NCI-H524 (cell line): ENCODE measurements around the gene SWAP70.
"Not testable (repeated sequence)": the region's sequence is repeated elsewhere in the genome, so short reads cannot be mapped to it uniquely, and the experiment has no call there.

Experiments used
- DNase-seq, 2 experiments: peaks; one replicate each; lab custom pipeline; 2025; lab: John Stamatoyannopoulos, UW

SWAP70 gene

DNA sequence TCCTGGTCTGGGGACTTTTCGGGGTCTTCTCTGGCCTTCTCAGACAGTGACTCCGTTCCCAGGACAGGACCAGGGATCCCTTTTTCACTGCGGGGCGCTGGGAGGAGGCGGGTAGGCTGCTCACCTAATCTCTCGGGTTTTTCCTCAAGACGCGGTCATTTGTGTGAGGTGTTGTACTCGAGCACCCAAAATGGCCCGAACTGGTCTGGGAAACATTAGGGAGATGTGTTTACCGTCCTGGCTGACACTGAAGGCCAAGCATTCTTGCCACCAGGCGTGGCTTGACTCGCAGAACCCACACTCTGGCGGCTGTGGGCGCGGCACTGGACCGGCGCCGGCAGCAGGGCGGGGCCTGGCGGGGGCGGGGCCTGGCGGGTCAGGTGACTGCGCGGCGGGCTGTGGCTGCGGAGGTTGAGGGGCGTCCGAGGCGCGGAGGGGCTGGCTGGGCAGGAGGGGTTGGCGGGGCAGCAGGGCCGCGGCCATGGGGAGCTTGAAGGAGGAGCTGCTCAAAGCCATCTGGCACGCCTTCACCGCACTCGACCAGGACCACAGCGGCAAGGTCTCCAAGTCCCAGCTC is at the start of gene SWAP70:
Gene SWAP70, plus strand, starts transcription at position 379 of the 577 bp plus-strand sequence. Its CDS starts 103 bp downstream, at position 482.
- DNase-seq: peak; percentile 53 to 69

DNA sequence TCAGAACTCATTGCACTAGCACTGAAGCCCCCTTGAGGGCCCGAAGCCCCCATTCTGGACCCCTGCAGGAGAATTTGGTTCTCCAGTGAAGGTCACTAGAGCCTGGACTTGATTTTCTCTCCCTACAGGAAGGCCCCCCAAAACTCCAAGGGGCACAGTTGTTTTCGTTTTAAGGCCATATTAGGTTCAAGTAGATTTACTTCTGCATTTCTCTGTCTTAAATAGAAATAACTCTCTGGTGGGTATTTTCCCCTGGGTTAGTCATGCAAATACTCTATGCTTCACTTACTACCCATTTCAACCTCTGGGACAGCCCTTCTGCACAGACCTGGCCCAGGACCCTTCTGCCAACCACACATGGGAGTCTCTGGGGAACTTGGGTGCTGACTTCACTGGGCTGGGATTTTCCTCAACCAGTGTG is 48.8 kb upstream of the SWAP70 start:
- no peak for DNase-seq

DNA sequence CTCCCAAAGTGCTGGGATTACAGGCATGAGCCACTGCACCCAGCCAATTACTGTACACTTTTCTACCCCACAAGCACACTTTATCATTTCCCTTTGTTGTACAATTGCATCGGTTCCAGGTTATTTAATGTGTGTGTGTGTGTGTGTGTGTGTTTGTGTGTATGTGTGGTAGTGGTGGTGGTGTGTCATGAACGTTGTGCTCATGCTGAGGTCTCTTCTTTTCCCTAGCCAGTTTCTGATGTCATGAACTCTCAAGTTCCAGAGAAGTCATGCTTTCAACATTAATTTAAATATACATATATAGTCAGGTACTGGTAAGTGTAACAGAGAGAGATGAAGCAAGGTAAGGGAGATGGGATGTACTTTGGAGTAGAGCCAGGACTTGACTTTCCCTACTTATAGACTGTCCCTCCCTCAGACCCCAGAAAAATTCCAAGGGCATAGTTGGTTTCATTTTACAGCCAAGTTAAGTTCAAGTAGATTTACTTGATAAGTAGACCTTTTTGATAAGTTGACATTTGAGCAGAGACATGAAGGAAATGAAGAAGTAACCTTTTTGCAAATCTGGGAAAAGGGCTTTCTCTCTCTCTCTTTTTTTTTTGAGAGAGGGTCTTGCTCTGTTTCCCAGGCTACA is 47.7 kb upstream of the SWAP70 start:
- no peak for DNase-seq

DNA sequence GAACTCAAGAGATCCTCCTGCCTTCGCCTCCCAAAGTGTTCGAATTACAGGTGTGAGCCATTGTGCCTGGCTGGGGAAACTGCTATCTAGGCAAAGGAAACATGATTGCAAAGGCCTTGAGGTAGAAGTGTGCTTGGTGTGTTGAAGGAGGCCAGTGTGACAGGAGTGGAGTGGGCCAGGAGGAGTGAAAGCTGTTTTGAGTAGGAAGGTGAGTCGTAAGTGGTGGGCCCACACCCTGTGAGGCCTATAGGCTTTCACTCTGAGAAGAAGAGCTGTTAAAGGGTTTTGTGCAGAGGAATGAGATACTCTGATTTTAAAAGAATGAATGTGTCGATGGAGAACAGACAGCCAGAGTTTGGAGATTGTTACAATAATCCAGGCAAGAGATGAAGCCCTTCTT is 47.0 kb upstream of the SWAP70 start:
- DNase-seq: no peak

DNA sequence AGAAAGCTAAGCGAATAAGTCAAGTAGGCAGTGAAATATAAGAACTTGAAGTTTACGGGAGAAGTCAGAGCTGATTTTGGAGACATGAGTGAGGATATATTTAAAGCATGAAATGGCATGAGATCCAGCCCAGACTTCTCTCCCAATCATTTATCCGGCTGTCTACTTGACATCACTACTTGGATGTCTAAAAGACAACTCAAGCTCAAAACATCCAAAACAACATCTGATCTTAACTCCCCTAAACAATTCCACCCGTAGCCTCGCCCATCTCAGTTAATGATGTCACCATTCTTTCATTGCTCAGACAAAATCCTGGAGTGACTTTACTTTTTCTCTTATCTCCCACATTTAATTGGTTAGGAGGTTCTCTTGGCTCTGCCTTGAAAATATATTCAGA is 45.9 kb upstream of the SWAP70 start:
- no peak for DNase-seq

DNA sequence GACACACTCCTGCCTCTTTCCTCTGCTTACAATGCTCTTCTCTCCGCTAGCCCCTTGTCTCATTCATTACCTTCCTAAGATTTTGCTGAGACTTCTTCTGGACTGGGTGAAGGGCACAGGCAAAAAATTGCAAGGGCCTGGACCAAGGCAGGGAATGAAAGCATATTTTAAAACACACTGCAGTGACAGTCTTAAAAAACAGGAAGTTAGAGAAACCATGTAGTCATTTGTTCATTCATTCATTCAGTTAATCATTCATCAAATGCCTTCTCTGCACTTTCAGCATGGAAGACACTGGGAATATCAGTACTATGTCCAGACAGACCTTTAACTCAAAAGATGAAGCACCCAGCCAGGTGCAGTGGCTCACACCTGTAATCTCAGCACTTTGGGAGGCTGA is 44.9 kb upstream of the SWAP70 start:
- no peak for DNase-seq

DNA sequence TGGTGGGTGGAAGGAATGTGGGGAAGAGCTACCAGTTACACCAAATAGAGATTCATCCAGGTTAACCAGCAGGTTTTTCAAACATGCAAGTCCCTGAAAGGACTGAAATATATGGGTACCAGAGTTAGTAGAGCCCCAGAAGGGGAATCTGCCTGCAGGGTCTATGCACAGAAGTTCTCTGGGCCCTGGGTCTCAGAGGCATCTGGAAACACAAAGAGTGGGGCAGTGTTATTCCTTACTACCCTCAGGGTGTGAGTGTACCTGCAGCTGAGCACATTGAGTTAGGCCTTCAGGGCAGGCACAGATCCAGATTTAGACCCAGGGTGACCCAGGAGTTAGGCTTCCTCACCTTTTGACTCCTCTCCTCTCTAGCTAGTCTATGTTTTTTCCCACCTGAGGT is 43.9 kb upstream of the SWAP70 start:
- no peak for DNase-seq

DNA sequence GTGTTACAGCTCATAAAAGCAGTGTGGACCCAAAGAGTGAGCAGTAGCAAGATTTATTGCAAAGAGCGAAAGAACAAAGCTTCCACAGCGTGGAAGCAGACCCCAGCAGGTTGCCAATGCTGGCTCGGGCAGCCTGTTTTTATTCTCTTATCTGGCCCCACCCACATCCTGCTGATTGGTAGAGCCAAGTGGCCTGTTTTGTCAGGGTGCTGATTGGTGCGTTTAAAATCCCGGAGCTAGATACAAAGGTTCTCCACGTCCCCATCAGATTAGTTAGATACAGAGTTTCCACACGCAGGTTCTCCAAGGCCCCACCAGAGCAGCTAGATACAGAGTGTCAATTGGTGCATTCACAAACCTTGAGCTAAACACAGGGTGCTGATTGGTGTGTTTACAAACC is 41.5 kb upstream of the SWAP70 start:
- not testable (repeated sequence) for DNase-seq

DNA sequence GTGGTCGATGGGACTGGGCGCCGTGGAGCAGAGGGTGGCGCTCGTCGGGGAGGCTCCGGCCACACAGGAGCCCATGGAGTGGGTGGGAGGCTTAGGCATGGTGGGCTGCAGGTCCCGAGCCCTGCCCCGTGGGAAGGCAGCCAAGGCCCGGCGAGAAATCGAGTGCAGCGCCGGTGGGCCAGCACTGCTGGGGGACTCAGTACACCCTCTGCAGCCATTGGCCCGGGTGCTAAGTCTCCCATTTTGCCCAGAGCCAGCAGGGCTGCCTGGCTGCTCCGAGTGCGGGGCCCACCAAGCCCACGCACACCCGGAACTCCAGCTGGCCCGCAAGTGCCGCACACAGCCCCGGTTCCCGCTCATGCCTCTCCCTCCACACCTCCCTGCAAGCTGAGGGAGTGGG is 40.8 kb upstream of the SWAP70 start:
- DNase-seq: not testable (repeated sequence)

DNA sequence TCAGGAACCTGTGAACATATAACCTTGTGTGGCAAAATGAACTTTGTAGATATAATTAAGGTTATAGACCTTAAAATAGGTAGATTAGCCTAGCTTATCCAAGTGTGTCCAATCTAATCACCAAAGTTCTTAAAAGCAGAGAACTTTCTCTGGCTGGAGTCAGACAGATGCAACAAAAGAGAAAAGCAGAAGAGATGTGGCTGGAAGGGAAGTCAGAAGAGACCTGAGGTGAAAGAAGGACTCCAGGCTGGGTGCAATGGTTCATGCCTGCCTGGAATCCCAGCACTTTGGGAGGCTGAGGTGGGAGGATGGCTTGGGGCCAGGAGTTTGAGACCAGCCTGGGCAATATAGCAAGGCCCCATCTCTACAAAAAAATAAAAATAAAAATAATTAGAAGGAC is 39.4 kb upstream of the SWAP70 start:
- no peak for DNase-seq

DNA sequence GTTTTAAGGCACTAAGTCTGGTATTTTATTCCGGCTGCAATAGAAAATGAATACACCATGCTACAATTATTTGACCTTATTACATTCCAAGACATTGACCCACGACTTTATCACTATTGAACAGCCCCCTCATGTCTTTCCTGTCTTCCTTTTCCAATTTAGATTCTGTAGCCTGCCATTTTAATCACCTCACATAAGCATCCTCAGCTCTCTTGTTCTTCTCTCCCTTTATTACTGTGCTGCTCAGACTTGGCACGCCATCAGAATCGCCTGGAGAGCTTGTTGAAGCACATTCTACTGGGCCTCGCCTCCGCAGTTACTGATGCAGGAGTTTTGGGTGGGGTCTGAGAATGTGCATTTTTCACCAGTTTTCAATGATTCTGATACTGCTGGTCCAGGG is 38.7 kb upstream of the SWAP70 start:
- no peak for DNase-seq

DNA sequence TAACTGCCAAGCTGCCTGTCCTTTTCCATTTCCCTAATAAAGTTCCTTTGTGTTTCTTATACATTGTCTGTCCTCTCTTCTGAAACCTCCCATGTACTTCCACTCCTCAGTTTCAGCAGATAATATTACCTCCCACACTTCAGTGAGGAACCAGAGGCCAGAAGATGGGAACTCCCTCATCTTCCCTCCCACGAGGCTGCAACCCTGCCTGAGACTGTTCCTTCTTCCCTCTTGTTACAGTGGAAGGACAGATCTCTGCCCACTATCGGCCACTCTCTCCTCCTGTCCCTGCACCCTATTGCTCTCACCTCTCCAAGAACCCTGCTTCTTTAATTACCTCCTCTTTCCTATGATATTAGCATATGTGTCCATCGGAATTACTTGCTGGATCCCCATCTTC is 38.1 kb upstream of the SWAP70 start:
- no peak for DNase-seq

DNA sequence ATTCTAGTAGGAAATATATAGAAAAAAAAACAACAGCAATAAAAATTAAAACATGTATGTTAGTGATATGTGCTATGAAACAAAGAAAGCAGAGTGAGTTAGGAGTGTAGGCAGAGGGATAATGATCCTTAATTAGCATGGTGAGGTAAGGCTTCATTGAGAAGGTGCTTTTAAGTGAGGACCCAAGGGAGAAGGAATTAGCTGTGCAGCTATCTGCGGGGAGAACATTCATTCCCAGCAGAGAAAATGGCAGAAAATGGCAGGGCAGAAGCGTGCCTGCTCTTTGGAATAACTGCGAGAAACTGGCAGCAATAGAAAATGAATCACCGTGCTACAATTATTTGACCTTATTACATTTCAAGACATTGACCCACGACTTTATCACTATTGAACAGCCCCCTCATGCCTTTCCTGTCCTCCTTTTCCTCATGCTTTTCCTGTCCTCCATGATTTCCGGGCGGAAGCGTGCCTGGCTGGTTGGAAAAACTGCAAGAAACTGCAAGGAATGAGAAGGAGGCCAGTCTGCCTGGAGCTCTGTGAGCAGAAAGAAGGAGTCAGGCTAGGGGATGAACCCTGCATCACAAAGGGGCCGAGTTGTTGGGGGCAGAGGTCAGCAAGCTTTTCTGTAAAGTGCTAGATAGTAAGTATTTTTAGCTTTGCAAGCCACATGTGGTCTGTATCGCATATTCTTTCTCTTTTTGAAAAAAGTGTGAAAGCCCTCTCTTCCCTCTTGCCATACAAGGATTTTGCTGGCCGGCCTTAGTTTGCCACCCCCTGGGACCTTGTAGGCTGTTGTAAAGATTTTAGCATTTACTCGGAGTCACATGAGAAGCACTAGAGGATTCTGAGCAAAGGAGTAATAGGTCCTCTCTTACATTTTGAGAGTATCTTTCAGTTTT is 37.1 kb upstream of the SWAP70 start:
- no peak for DNase-seq

DNA sequence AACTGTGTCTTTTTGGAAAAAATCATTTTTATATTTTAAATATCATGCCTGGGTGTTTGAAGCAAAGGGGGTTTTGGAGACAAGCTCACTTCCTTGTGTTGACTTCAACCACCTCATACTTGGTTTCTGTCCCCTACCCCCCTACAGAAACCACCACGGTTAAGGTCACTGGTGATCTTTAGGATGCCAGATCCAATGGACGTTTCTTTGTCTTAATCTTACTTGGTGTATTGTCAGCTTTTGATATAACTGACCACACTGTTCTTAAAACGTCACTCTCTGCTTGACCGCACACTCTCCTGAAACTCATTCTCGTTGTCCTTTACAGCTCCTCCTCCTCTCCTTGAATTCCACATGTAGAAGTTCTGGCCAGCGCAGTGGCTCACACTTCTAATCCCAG is 34.8 kb upstream of the SWAP70 start:
- no peak for DNase-seq

DNA sequence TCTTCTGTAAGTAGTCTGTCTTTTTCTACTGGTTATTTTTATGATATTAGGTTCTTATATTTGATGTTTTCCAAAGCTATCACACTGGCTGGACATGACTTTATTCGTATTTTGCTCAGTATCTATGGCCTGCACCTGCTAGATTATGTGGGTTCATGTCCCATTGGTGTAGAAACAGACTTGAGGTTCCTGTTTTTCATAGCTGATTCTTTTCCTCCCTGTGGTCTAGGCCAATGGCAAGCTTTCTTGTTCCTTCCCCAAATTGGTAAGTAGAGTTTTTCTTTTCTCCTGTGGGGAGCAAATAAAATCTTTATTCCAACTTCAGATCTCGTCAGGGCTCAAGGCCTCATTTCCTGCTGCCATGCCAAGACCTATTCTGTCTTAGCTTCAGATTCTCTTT is 30.2 kb upstream of the SWAP70 start:
- no peak for DNase-seq

DNA sequence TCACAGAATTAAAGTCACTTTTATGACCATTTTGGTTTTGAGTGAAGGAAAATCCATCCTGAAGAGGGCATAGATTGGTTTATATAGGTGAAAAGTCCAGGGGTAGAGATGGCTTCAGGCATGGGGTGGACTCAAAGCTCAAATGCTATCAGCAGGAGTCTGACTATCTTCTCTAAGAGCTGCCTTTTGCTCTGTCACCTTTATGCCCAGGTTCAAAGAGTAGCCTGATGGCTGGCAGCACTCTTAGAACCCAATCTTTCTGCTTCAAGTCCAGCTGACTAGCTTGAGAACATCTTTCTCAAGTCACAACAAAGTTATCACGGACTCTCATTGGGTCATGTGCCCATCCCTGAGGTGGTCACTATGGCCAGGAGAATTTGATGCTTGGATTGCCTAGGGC is 27.2 kb upstream of the SWAP70 start:
- no peak for DNase-seq

DNA sequence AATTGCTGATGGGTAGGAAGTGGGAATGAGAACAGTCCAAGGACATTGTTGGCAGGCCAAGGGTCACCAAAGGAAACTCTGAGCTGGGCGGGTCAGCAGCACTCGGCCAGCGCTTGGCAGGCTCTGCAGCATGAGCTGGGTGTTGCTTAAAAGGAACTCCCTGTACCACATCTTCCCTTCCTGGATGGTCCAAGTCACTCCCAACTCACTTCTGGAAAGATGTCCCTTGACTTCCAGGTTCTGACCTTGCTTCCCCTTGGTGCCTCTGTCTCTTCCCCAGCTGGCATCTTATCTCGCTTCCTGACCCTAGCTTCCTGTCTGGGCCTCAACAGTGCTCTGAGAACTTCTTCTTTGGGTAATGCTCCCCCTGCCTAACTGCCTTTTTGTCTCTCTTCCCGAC is 24.8 kb upstream of the SWAP70 start:
- no peak for DNase-seq

DNA sequence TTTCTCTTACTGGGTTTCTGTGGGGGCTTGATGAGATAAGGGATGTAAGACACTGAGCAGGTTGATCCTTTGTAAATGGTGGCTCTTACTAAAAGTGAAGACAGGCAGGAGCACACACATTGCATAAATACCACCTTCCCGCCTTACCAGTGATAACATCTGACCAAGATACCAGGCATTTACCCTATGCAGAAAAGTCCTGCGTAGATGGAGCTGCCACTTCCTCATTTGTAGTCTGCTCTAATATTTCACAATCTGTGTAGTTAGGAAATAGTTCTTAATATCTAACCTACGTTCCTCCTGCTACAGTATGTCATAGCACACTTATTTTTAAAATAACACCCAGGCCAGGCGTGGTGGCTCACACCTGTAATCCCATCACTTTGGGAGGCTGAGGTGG is 23.9 kb upstream of the SWAP70 start:
- DNase-seq: no peak

DNA sequence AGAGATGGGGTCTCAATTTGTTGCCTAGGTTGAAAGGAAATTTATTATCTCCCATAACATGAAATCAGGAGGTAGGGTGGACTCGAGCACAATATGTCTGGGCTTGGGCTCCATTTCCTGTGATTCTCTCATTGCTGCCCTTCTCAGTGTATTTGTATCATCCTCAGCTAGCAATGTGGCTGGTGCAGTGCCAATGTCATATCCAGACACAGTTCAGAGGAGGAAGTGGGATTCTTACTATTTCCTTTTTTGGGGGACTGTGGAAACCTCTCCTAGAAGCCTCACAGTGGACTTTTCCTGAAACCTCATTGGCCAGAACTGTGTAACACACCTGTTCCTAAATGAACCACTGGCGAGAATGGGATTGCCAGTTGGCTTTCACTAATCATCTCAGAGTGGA is 21.0 kb upstream of the SWAP70 start:
- DNase-seq: no peak

DNA sequence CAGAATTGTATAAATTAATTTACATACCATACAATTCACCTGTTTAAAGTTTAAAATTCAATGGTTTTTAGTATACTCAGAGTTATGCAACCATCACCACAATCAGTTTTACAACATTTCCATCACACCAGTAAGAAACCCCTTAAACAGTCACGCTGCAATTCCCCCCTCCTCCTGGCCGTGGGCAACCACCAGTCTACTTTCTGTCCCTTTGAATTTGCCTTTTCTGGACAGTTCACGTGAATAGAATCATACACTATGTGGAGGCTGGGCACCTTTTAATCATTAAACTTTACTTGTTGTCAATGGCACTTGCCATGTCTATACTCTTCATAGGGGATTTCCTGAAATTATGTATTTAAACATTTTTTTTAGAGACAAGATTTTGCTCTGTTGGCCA is 20.1 kb upstream of the SWAP70 start:
- no peak for DNase-seq

DNA sequence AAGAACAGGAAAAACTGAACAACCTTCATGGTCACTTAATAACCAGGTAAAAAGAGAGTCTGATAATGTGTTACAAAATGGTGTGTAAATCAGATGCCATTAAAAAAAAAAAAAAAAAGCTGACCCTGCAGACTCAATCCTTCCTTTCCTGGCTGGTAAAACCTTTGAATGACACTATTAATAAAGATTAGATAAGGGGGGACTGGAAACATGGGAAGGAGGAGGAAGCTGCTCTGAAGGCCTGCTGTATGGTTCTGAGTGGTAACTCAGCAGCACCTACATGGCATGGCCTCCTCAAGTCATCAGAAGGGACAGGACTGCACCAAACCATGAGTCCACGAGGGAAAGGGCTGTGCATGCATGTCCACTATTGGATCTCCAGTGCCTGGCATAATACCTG is 18.0 kb upstream of the SWAP70 start:
- no peak for DNase-seq

DNA sequence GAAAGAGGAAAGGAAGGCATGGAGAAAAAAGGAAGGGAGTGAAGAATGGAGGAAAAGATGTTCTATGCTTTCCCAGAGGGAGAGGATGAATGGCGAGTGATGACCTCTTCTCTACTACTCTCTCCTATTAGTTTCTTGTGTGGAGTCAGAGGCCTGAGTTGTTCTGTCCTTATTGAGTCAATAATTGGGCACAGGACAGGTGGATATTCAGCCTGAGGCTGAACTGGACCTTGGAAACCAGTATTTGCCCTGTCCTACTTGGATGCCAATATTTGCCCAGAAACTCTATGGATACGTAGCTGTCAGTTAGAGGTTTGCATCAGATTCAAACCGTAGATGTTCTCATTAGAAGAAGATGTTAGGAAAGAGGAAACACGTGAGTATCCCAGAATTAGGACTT is 17.6 kb upstream of the SWAP70 start:
- DNase-seq: no peak

DNA sequence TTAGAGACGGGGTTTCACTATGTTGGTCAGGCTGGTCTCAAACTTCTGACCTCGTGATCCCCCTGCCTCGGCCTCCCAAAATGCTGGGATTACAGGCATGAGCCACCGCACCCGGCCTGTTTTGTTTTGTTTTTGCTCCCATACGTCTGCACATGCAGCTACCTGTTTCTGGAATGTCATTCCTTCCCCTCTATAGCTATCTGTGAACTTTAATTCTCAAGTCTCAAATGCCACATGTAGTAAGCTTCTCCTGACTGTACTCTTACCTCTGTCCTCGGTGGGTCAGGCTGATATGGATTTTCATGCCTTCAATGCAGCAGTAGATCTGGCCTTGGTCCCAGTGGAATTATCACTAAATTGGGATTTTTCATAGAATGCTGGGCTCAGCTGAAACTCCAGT is 12.4 kb upstream of the SWAP70 start:
- no peak for DNase-seq
